Neuron (in vitro differentiated cells): Measurements from ENCODE around the gene GOLGA7B.

Experiments
- H2AFZ ChIP-seq: one replicate; pipeline ENCODE4 v1.6.1; 2013; ENCODE audit warnings: low read depth, mild to moderate bottlenecking, inconsistent platforms, low read length, moderate library complexity
- H3K27me3 ChIP-seq: one replicate; pipeline ENCODE4 v1.6.1; 2013; ENCODE audit warnings: low read length; ENCODE audit not compliant: insufficient read depth
- H3K36me3 ChIP-seq: one replicate; pipeline ENCODE4 v1.6.1; 2013; ENCODE audit warnings: low read length; ENCODE audit not compliant: insufficient read depth
- H3K4me1 ChIP-seq: one replicate; pipeline ENCODE4 v1.6.1; 2013; ENCODE audit warnings: low read length; ENCODE audit not compliant: insufficient read depth
- H3K4me3 ChIP-seq: 2 replicates; pipeline ENCODE4 v1.5.1; 2013; ENCODE audit warnings: mild to moderate bottlenecking, low read length, moderate library complexity
- H3K9me3 ChIP-seq: one replicate; pipeline ENCODE4 v1.6.1; 2013; ENCODE audit warnings: low read length

Gene GOLGA7B

DNA sequence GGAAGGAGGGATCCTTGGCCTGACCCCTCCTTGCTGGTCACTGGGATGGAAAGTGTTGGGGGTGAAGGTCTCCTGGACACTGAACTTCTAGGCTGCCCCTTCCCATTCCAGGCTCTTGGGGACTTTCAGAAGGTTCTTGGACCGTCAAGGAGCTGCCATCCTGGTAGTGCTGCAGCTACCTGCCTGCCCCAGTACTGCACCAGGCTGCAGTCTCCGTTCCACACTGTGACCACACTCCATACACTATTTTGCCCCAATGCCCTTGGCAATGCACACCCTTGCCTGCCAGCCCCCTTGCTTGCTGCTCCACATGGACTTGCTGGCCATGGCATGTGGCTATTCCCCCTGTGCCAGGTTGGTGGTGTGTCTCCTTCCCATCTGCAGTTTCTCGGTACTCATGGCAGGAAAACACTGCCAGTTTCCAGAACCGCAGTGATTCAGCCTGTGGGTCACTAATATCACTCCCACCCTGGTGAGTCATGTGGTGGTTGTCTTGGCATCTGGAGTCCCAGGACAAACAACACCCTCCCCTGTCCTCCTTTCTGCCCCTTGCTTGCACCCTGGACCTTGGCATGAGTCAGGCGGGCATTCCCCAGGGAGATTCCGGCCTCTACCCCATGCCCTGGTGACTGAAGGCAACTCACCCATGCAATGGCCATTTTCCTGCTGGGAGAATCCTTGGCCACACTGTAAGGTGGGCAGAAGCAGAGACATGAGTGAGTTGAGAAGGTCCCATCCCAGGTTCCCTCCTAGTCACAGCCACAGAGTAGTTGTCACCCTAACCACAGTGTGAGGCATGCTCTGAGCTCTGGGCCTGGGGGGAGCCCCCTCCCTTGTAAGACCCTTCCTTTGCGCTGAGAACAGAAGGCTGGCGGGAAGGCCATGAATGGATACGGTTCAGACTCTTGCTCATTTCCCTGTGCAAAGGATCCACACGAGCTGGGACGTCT, 32.8 kb downstream of the GOLGA7B start:
- peaks cover 9% of the 10 kb centered on the region for H3K27me3 ChIP-seq
- H3K36me3 ChIP-seq = no peaks in the 10 kb centered on the region
- no peaks in the 10 kb centered on the region for H3K9me3 ChIP-seq
- H2AFZ ChIP-seq = no peak overlapping the region
- H3K4me3 ChIP-seq = no peak overlapping the region
- H3K4me1 ChIP-seq = no peaks in the 10 kb centered on the region

DNA sequence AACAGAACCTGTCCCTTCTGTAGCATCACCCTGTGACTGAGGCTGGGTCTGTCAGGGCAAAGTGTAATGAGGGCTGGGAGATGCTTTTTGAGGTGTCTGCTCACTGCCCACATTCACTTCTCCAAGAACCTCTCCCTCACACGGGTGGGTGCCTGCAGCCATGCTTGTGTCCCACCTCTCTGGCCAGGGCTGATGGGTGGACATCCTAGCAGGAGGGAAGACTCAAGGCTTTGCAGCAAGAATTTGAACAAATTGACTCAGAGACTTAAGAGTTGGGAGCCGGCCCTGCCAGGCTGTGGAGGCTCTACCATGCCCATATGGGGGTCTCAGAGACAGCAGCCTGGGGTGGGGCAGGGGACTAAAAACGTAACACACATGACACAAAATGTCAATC, 33.4 kb downstream of the GOLGA7B start:
- H3K4me1 ChIP-seq = no peaks in the 10 kb centered on the region

DNA sequence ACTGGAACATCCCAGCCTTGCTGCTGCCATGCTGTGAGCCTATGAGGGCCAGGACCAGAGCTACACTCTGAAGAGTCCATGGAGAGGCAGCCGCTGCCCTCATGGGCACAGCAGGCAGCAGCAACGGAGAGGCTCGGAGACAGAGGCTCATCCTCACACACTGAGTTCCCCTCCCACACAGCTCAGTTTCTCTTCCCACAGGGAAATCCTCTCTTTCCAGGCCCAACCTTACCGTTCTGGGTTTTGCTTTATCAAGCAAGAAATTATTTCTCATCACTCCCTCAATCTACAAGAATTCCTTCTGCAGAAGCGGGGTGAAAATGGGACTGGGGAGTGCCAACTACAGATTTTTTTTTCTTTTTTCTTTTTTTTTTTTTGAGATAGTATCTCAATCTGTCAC, 36.6 kb downstream of the GOLGA7B start:
- H3K27me3 ChIP-seq = peaks cover 13% of the 10 kb centered on the region
- H3K9me3 ChIP-seq = no peaks in the 10 kb centered on the region
- no peaks in the 10 kb centered on the region for H3K36me3 ChIP-seq
- H3K4me1 ChIP-seq = no peaks in the 10 kb centered on the region
- no peak overlapping the region for H2AFZ ChIP-seq
- no peak overlapping the region for H3K4me3 ChIP-seq

More for the DNA sequence above, 33.4 kb downstream of the GOLGA7B start:
- Histone ChIP-seq H3K9me3 (no peaks in the 10 kb centered on the region), H3K36me3 (no peaks in the 10 kb centered on the region), H3K4me3 (no peak overlapping the region), H2AFZ (no peak overlapping the region), H3K27me3 (peaks cover 12% of the 10 kb centered on the region)

DNA sequence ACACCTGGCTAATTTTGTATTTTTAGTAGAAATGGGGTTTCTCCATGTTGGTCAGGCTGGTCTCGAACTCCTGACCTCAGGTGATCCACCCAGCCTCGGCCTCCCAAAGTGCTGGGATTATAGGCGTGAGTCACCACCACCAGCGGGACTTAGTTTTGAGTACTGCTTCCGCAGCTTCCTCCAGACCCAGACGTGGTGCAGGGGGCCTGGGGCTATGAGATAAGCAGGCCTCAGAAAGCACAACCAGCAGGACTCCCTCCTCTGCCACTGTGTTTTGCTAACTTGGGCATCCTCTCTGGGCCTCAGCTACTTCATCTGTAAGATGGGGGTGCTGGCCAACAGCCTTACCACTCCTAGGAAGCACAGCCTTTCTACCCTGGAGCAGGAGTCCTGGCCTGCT, 37.8 kb downstream of the GOLGA7B start:
- Histone ChIP-seq H3K4me3 (no peak overlapping the region), H2AFZ (no peak overlapping the region), H3K9me3 (no peaks in the 10 kb centered on the region), H3K36me3 (no peaks in the 10 kb centered on the region), H3K27me3 (peaks cover 12% of the 10 kb centered on the region), H3K4me1 (no peaks in the 10 kb centered on the region)

DNA sequence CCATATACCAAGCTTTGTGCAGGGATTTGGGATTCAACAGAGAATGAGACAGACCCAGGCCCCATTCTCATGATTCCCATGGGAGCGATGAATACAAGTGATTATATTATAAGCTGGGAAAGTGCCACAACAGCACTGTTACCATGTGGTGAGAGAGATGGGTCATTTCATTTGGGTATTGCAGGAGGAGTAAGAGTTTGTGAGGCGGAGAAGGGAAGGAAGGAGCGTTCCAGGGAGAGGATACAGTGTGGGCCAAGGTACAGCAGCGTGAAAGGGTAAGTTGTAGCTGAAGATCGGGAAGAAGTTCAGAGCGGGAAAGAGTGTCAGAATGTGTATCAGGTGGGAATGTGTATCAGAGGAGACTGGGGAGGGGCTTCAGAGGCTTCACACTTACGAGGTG, 38.5 kb downstream of the GOLGA7B start:
- no peak overlapping the region for H2AFZ ChIP-seq
- no peaks in the 10 kb centered on the region for H3K4me1 ChIP-seq
- no peaks in the 10 kb centered on the region for H3K9me3 ChIP-seq
- H3K27me3 ChIP-seq = peaks cover 12% of the 10 kb centered on the region
- no peak overlapping the region for H3K4me3 ChIP-seq
- no peaks in the 10 kb centered on the region for H3K36me3 ChIP-seq

DNA sequence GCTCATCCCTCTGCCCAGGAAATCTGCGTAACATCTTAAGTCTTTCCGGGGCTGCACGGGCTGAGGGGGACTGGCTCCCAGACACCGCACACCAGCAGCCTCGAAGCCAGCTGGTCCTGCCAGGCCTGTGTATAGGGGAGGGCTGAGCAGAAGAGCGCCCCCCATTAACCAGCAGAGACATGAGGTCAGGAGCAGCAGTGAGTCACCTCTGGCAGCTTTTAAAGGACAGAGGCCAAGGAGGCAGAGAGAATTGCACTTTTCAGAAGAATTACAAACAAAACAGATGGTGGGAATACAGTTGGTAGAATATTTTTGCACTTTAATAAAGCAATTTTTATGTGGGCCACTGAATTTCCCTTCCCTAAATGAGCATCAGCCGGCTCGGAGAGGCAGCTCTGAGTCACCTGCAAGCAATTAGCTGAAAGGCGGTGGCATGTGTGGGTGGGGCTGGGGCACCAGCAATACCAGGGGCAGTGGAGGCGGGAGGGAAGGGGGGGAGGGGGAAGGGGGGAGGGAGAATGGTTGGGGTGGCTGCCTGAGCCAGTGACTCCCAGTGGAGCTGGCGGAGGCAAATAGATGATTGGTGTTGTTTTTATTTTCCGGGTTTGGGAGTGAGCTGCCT, 39.1 kb downstream of the GOLGA7B start:
- H3K4me3 ChIP-seq = no peak overlapping the region
- no peaks in the 10 kb centered on the region for H3K36me3 ChIP-seq
- no peaks in the 10 kb centered on the region for H3K4me1 ChIP-seq
- H3K27me3 ChIP-seq = peaks cover 12% of the 10 kb centered on the region
- H3K9me3 ChIP-seq = no peaks in the 10 kb centered on the region
- no peak overlapping the region for H2AFZ ChIP-seq

DNA sequence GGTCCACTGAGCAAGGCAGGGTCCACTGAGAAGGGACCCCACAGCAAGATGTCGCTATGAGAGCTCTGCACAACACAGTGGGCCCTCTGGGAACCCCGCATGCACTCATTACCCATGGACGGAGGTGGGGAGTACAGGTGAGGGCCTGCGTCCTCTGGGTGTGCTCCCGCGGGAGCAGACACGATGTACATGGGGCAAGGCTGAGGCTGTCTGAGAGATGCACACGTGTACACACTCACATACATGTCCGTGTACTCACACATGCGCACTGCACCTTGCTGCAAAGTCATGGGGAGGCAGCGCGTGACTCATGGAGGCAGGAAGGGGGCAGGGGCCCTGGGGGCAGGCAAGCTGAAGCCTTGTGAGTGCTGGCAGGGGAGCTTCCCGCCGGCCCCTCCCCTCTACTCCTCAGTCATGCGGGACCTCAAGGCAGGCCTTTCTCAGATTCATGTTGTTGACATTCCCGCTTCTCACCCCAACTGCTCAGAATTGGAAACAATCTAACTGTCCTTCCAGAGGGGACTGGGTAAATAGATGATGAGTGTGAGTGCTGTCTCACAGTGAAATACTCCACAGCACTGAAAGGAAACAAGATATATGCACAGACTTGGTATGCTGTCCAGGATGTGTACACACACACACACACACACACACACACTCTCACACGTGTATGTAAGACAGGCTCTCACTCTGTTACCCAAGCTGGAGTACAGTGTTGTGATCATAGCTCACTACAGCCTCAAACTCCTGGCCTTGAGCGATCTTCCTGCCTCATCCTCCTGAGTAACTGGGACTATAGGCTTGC, 40.0 kb downstream of the GOLGA7B start:
- H3K4me1 ChIP-seq = no peaks in the 10 kb centered on the region
- no peaks in the 10 kb centered on the region for H3K36me3 ChIP-seq
- H3K27me3 ChIP-seq = peaks cover 12% of the 10 kb centered on the region
- no peak overlapping the region for H2AFZ ChIP-seq
- no peaks in the 10 kb centered on the region for H3K9me3 ChIP-seq
- H3K4me3 ChIP-seq = no peak overlapping the region

DNA sequence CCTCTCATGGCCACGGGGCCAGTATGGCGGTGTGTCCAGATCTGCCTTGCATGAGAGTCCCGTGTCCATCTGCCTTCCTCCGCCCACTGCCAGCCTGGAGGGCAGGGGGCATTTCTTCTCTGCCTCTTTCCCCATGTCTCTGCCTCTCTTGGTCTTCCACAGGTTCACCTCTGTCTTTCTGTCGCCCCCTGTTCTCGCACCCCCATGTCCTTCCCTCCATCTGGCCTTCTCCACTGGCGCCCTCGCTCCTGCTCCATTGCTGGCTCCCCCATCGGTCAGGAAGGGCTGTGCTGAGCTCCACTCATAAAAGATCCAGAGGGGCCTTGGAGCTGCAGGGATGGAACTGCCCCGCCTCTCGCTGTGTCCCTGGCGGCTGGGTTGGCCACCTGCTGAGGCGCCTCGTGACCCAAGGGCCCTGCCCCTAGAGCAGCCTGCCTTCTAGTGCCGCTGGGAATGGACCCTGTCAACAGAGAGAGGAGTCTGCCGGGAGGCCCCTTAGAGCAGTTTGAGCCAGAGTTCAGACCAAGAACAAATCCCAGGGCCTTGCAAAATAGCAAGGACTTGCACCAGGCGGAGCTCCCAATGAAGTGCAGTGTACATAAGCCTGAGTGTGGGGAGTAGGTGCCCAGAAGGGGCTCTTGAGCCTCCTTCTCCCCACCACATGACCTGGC, 42.0 kb downstream of the GOLGA7B start:
- Histone ChIP-seq H3K9me3 (no peaks in the 10 kb centered on the region), H3K27me3 (peaks cover 19% of the 10 kb centered on the region), H3K4me3 (no peak overlapping the region), H3K4me1 (no peaks in the 10 kb centered on the region), H2AFZ (no peak overlapping the region), H3K36me3 (no peaks in the 10 kb centered on the region)

DNA sequence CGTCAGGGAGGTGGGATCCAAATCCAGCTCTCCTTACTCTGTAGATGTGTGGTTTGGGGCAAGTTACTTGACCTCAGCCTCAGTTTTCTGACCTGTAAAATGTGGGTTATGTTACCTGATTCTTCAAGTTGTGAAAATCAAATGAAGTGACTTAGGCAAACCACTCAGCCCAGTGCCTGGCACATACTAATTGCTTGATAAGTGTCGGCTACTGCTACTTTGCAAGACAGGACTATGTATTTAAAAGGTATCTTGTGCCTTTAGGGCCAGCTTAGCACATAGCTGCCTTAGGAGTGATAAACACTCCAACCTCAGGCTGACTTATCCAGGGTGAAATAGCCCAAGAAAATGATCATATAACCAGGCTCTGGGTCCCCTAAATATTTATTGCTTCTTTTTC, 42.9 kb downstream of the GOLGA7B start:
- Histone ChIP-seq H3K4me3 (no peak overlapping the region), H2AFZ (no peak overlapping the region), H3K36me3 (no peaks in the 10 kb centered on the region), H3K27me3 (peaks cover 19% of the 10 kb centered on the region), H3K9me3 (no peaks in the 10 kb centered on the region), H3K4me1 (no peaks in the 10 kb centered on the region)

DNA sequence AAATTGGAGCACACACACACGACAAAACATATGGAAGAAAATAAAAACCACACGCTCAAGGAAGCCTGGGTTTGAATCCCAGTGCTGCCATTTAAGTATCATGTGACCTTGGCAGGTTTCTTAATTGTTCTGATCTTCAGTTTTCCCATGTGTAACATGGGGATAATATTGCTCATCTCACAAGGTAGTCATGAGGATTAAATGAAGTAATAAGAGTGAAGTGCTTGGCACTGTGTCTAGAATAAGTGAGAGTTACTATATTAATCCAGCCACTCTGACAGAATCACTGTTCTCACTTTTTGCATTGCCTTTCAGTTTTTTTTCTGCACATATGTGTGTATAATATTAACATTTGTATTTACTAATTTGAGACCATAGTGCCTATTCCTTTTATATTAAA, 43.3 kb downstream of the GOLGA7B start:
- Histone ChIP-seq H3K36me3 (no peaks in the 10 kb centered on the region), H2AFZ (no peak overlapping the region), H3K27me3 (peaks cover 17% of the 10 kb centered on the region), H3K9me3 (no peaks in the 10 kb centered on the region), H3K4me3 (no peak overlapping the region), H3K4me1 (no peaks in the 10 kb centered on the region)

DNA sequence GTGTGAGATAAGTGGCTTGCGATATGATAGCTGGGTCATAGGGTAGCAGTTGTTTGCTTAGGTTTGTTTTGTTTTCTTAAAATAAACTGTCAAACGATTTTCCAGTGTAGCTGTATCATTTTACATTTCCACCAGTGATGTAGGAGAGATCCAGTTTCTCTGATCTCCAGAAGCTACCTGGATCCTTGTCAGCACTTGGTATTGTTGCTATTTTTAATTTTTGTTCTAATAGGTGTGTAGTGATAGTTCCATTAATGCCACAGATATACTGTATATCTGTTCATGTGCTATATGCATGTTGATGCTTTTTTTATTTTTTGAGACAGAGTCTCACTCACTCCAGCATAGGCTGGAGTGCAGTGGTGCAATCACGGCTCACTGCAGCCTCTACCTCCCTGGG, 44.4 kb downstream of the GOLGA7B start:
- Histone ChIP-seq H2AFZ (no peak overlapping the region), H3K27me3 (peaks cover 21% of the 10 kb centered on the region), H3K4me1 (no peaks in the 10 kb centered on the region), H3K36me3 (no peaks in the 10 kb centered on the region), H3K4me3 (no peak overlapping the region), H3K9me3 (no peaks in the 10 kb centered on the region)

DNA sequence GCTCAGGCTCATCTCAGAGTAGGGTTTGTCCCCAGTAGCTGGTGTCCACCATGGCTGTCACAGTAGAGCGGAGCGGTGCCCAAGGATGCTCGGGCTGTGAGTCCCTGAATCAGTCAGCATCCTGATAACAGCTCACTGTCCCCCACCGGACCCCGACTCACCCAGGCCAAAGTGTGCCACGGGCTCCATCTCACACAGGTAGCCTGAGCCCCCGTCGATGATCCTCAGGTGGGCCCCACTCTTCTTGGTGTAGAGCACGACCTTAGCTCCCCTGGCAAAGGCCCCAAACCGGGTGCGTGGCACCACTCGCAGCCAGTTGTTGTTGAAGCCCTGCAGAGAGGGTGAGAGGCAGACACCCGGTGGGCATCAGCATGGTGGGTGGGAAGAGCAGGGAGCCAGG, 45.4 kb downstream of the GOLGA7B start:
- Histone ChIP-seq H3K9me3 (no peaks in the 10 kb centered on the region), H3K4me3 (no peak overlapping the region), H3K36me3 (no peaks in the 10 kb centered on the region), H3K27me3 (peaks cover 21% of the 10 kb centered on the region), H3K4me1 (no peaks in the 10 kb centered on the region), H2AFZ (no peak overlapping the region)
